ENCODE results near the gene ING5. TPM values are rescaled to one million over a fixed set of nuclear protein-coding genes. Genes with fewer than 3 reads are reported as not detected.

Gene ING5
- total and polyA plus RNA-seq, 3 experiments from 2014 or later: 19.5 to 48.4 (median 44.4) TPM

DNA sequence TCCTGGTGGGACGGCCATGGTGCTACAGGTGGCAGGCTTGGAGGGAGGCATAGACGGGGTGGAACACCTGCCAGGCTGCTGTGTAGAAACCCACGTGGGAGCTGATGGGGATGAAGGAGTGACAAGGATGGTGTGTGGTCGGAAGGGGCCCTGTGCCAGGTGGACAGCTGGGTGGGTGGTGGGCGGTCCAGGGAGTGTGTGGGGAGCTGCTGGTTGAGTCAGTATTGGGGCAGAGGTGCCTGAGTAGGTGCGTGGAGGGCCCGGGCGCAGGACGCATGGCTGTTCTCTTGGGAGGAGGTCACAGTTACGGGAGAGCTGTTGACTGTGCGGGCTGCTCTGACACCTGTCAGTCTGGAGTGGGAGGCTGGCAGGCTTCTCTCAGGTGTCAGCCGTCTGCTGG lies 20.0 kb downstream of the ING5 start:
- Histone ChIP-seq H3K36me3 (ENCODE audit: insufficient read depth, low read length) (peaks cover 9% of the 10 kb centered on the region), H3K9me3 (ENCODE audit: low read length) (no peaks in the 10 kb centered on the region), H3K27me3 (ENCODE audit: insufficient read depth, low read length, poor library complexity, severe bottlenecking) (no peaks in the 10 kb centered on the region), H3K27ac (ENCODE audit: low read depth, low read length) (no peak overlapping the region), H3K4me1 (ENCODE audit: insufficient read depth, low read length) (no peaks in the 10 kb centered on the region), H3K4me3 (ENCODE audit: low read length) (no peak overlapping the region)
- Mint-ChIP-seq H3K27ac (peak overlapping the region in 2 of 8 donors; percentile 38 to 88), H3K36me3 (peaks cover 0 to 66% (median 5%) of the 10 kb centered on the region in 3 donors), H3K9me3 (no peaks in the 10 kb centered on the region), H3K4me3 (no peak overlapping the region), H3K27me3 (no peaks in the 10 kb centered on the region), H3K4me1 (no peaks in the 10 kb centered on the region)
- CTCF ChIA-PET: interaction anchor here (1.0 kb wide), 1 partner anchor 12 kb away, joined by 4 read pairs; the partner anchor contains the start of gene D2HGDH
- POLR2A ChIA-PET: no interaction called here
- DNase-seq: no peak

DNA sequence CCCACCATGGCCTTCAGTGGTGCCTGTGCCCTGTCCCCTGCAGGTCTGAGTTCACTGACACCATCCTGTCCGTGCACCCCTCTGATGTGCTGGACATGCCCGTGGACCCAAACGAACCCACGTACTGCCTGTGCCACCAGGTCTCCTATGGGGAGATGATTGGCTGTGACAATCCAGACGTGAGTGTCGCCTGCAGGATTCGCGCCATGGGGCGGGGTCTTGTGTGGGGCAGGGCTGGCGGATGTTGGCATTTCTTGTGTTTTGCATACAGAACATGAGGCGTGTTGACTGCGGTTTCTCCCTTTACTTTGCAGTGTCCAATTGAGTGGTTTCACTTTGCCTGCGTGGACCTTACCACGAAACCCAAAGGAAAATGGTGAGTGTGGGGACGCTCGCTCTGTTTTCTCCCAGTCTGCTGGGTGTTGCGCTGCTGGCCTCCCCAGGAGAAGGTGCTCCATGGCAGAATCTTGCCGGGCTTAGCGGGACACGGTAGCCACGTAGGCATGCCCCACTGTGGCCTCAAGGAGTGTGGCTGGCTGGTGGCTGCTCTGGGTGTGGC lies 21.1 kb downstream of the ING5 start:
- Histone ChIP-seq H3K9me3 (ENCODE audit: low read length) (no peaks in the 10 kb centered on the region), H3K4me1 (ENCODE audit: insufficient read depth, low read length) (no peaks in the 10 kb centered on the region), H3K36me3 (ENCODE audit: insufficient read depth, low read length) (peaks cover 9% of the 10 kb centered on the region), H3K27ac (ENCODE audit: low read depth, low read length) (no peak overlapping the region), H3K27me3 (ENCODE audit: insufficient read depth, low read length, poor library complexity, severe bottlenecking) (no peaks in the 10 kb centered on the region), H3K4me3 (ENCODE audit: low read length) (no peak overlapping the region)
- ChIA-PET CTCF (interaction anchor here (1.0 to 2.8 kb wide), 2 partner anchors 21 to 156 kb away, joined by 3 to 18 read pairs; partner anchors contain the start of gene ING5), POLR2A (no interaction called here)
- Mint-ChIP-seq H3K36me3 (peaks cover 0 to 60% (median 5%) of the 10 kb centered on the region in 3 donors), H3K4me1 (no peaks in the 10 kb centered on the region), H3K9me3 (no peaks in the 10 kb centered on the region), H3K4me3 (no peak overlapping the region), H3K27ac (no peak overlapping the region), H3K27me3 (no peaks in the 10 kb centered on the region)
- no peak for DNase-seq

DNA sequence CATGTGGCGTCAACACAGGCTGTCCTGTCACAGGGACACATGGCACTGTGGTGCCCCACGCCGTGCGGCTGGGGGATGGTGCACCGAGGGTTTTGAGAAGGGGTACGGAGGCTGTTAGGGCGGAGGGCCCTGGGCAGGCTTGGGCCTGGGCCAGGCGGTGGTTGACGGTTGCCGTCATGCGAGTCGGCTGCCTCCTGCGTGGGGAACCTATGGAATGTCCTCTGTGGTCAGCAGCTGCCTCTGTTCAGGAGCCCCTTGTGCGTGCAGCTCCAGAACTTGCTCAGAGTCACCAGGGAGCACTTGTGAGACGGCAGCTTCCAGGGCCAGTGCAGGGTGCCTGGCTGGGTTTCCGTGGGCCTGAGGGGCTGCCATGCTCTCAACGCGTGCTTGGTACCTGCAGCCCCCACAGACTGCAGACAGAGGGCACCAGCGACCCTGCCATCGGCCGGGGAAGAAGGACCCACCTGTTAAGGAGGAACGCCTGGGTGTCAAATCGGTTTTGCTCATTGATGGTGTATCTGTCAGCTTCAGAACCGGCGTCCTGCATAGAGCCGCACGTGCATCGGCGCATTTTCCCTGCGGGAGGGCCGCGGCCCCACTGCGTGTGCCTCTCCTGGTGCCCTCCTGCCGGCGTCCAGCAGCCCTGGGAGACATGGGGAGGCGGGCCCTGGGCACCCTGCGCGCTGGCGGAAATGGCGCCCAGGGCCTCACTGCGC lies 22.6 kb downstream of the ING5 start:
- Histone ChIP-seq H3K36me3 (ENCODE audit: insufficient read depth, low read length) (peaks cover 9% of the 10 kb centered on the region), H3K27me3 (ENCODE audit: insufficient read depth, low read length, poor library complexity, severe bottlenecking) (no peaks in the 10 kb centered on the region), H3K4me1 (ENCODE audit: insufficient read depth, low read length) (no peaks in the 10 kb centered on the region), H3K4me3 (ENCODE audit: low read length) (no peak overlapping the region), H3K27ac (ENCODE audit: low read depth, low read length) (no peak overlapping the region), H3K9me3 (ENCODE audit: low read length) (no peaks in the 10 kb centered on the region)
- CTCF ChIA-PET: interaction anchor here (1.0 to 2.8 kb wide), 4 partner anchors 9 to 155 kb away, joined by 3 to 18 read pairs (median 5); partner anchors contain the start of gene D2HGDH
- peak; percentile 17 to 64 (median 25) for DNase-seq
- H3K4me1 Mint-ChIP-seq: no peaks in the 10 kb centered on the region
- H3K36me3 Mint-ChIP-seq: peaks cover 0 to 52% (median 5%) of the 10 kb centered on the region in 3 donors
- H3K9me3 Mint-ChIP-seq: no peaks in the 10 kb centered on the region
- H3K27me3 Mint-ChIP-seq: no peaks in the 10 kb centered on the region
- no peak overlapping the region for H3K4me3 Mint-ChIP-seq
- POLR2A ChIA-PET: no interaction called here
- no peak overlapping the region for H3K27ac Mint-ChIP-seq

DNA sequence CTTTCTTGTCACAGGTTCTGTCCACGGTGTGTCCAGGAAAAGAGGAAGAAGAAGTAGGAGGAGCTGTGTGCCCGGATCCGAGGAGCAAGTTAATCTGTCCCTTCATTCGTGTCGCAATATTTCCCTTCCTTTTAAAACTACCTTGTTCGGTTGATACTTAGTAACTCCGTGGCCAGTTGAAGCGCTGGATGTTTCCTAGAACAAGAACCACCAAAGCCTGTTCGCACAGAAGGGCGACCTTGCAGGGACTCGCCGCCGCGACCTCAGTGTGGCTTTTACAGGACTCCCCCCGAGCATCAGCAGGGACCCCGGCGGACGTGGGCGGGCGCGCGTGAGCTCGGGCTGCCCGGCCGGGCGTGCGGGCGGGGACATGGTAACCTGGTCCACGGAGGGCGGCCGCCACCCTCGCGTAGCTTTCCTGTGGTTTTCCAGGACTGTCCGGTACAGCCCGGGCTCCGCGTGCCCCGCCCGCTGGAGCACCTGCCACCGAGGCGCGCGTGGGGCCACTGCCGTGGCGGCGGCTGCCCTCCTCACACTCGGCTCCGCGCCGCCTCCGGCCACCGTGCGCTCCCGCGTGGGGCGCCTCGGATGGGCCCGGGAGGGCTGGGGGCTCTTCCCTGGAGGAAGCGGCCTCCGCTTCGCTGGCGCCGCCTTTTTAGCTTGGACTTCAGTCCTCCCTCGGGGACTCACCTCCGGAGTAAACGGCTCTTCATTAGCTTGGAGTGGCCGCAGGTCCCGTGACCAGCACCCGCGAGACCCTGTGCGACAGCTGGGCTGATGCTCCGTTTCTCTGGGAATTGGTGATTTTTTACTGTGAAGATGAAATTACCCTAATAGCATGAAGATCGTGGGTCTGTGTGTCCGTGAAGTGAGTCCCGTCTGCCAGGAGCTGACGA lies 23.4 kb downstream of the ING5 start:
- POLR2A ChIA-PET: no interaction called here
- Histone ChIP-seq H3K9me3 (ENCODE audit: low read length) (no peaks in the 10 kb centered on the region), H3K27me3 (ENCODE audit: insufficient read depth, low read length, poor library complexity, severe bottlenecking) (no peaks in the 10 kb centered on the region), H3K27ac (ENCODE audit: low read depth, low read length) (no peak overlapping the region), H3K4me1 (ENCODE audit: insufficient read depth, low read length) (no peaks in the 10 kb centered on the region), H3K36me3 (ENCODE audit: insufficient read depth, low read length) (peaks cover 2% of the 10 kb centered on the region), H3K4me3 (ENCODE audit: low read length) (no peak overlapping the region)
- H3K27ac Mint-ChIP-seq: peak overlapping the region in 1 of 8 donors; percentile 15
- H3K27me3 Mint-ChIP-seq: no peaks in the 10 kb centered on the region
- no peak overlapping the region for H3K4me3 Mint-ChIP-seq
- no peak for DNase-seq
- H3K36me3 Mint-ChIP-seq: peaks cover 0 to 44% (median 5%) of the 10 kb centered on the region in 3 donors
- CTCF ChIA-PET: interaction anchor here (1.0 to 2.8 kb wide), 5 partner anchors 9 to 154 kb away, joined by 3 to 18 read pairs (median 4); partner anchors contain the start of genes D2HGDH and ING5
- peaks cover 0 to 4% (median 0%) of the 10 kb centered on the region in 3 donors for H3K4me1 Mint-ChIP-seq
- no peaks in the 10 kb centered on the region for H3K9me3 Mint-ChIP-seq

DNA sequence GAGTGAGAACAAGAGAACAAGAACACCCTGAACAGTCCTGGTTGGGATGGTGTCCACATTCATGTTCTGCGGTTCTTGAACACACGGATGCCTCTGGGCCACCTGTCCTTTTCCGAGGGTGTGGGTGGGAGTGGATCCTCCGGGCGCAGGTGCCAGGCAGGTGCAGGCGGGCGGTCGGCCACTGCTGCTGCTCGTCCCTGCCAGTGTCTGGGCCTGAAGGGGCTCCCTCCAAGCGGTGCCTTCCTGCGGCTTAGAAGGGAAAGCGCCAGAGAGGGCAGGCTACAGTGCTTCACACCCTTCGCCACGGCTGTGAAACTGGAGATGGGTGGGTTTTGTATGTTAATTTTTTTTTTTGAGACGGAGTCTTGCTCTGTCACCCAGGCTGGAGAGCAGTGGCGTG lies 24.6 kb downstream of the ING5 start:
- no peaks in the 10 kb centered on the region for H3K27me3 Mint-ChIP-seq
- no peak overlapping the region for H3K4me3 ChIP-seq (ENCODE audit: low read length)
- no peak overlapping the region for H3K4me3 Mint-ChIP-seq
- H3K36me3 Mint-ChIP-seq: peaks cover 0 to 34% (median 1%) of the 10 kb centered on the region in 3 donors
- no peaks in the 10 kb centered on the region for H3K9me3 ChIP-seq (ENCODE audit: low read length)
- H3K27ac Mint-ChIP-seq: no peak overlapping the region
- no peaks in the 10 kb centered on the region for H3K27me3 ChIP-seq (ENCODE audit: insufficient read depth, low read length, poor library complexity, severe bottlenecking)
- no peaks in the 10 kb centered on the region for H3K36me3 ChIP-seq (ENCODE audit: insufficient read depth, low read length)
- H3K27ac ChIP-seq (ENCODE audit: low read depth, low read length): no peak overlapping the region
- no peak for DNase-seq
- no peaks in the 10 kb centered on the region for H3K4me1 ChIP-seq (ENCODE audit: insufficient read depth, low read length)
- peaks cover 5 to 12% (median 9%) of the 10 kb centered on the region in 3 donors for H3K4me1 Mint-ChIP-seq
- ChIA-PET CTCF (interaction anchor here (1.3 kb wide), 1 partner anchor 24 kb away, joined by 3 read pairs; the partner anchor contains the start of gene ING5), POLR2A (no interaction called here)
- no peaks in the 10 kb centered on the region for H3K9me3 Mint-ChIP-seq

DNA sequence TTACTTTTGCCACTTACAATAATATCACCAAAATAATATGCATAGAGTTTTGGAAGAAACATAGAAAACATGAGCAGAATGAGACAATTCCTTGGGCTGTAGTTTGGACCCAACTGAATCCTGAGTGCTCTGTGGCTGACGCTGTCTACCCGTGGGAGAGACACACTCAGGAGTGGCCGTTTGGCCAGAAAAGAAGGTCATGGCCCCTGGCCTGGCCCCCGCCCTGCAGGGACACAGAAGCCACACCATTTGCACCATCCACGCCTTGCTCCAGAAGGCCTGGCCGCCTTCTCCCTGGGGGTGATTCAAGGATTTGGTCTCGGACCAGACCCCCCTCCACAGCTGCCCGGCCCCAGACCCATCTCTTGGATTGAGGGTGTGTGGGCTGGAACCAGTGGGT lies 26.2 kb downstream of the ING5 start:
- Histone ChIP-seq H3K27me3 (ENCODE audit: insufficient read depth, low read length, poor library complexity, severe bottlenecking) (no peaks in the 10 kb centered on the region), H3K27ac (ENCODE audit: low read depth, low read length) (no peak overlapping the region), H3K4me1 (ENCODE audit: insufficient read depth, low read length) (no peaks in the 10 kb centered on the region), H3K4me3 (ENCODE audit: low read length) (no peak overlapping the region), H3K36me3 (ENCODE audit: insufficient read depth, low read length) (no peaks in the 10 kb centered on the region), H3K9me3 (ENCODE audit: low read length) (no peaks in the 10 kb centered on the region)
- DNase-seq: no peak
- Mint-ChIP-seq H3K4me3 (no peak overlapping the region), H3K36me3 (peaks cover 0 to 22% (median 1%) of the 10 kb centered on the region in 3 donors), H3K27me3 (no peaks in the 10 kb centered on the region), H3K27ac (no peak overlapping the region), H3K4me1 (peaks cover 9 to 24% (median 15%) of the 10 kb centered on the region in 3 donors), H3K9me3 (no peaks in the 10 kb centered on the region)
- CTCF ChIA-PET: no interaction called here
- POLR2A ChIA-PET: no interaction called here

DNA sequence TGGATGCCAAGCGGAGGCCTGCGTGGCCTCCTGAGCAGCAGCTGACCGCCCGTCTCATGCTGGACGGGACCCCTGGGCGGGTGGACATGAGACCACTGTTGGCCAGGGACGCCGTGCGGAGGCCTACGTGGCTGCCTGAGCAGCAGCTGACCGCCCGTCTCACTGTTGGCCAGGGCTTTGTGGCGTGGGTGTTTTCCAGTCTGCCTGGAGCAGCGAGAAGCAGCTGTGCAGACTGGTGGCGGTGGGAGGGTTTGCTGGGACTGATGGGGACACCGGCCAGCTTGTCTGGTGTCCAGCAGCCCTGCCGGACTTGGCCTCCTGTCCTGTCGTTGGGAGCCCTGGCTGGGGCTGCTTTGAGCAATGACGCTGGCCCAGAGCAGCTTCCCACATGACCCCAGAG lies 26.8 kb downstream of the ING5 start:
- DNase-seq: no peak
- no peaks in the 10 kb centered on the region for H3K9me3 Mint-ChIP-seq
- CTCF ChIA-PET: interaction anchor here (1.1 kb wide), 1 partner anchor 150 kb away, joined by 4 read pairs; no protein-coding TSS in a partner anchor
- no peak overlapping the region for H3K27ac ChIP-seq (ENCODE audit: low read depth, low read length)
- no peaks in the 10 kb centered on the region for H3K9me3 ChIP-seq (ENCODE audit: low read length)
- H3K4me3 ChIP-seq (ENCODE audit: low read length): no peak overlapping the region
- no peak overlapping the region for H3K4me3 Mint-ChIP-seq
- H3K36me3 Mint-ChIP-seq: peaks cover 0 to 16% (median 1%) of the 10 kb centered on the region in 3 donors
- H3K27me3 Mint-ChIP-seq: no peaks in the 10 kb centered on the region
- H3K27ac Mint-ChIP-seq: no peak overlapping the region
- H3K36me3 ChIP-seq (ENCODE audit: insufficient read depth, low read length): no peaks in the 10 kb centered on the region
- peaks cover 3% of the 10 kb centered on the region for H3K4me1 ChIP-seq (ENCODE audit: insufficient read depth, low read length)
- peaks cover 9 to 29% (median 16%) of the 10 kb centered on the region in 3 donors for H3K4me1 Mint-ChIP-seq
- POLR2A ChIA-PET: no interaction called here
- H3K27me3 ChIP-seq (ENCODE audit: insufficient read depth, low read length, poor library complexity, severe bottlenecking): no peaks in the 10 kb centered on the region
